Thyroid gland (tissue), 4 donors: Measurements from ENCODE around the gene ADGRF4. TPM values are rescaled to one million over a fixed set of nuclear protein-coding genes. Genes with fewer than 3 reads are reported as not detected.

ENCODE experiments used
- DNase-seq, 2 donors: peaks; one replicate each; pipeline ENCODE4 v3.0.0-alpha.2; 2019
- H3K27ac ChIP-seq, 3 donors: fragments of 200-600 bp; sonication (generic); 1 replicate in 2 of 3; 2 replicates in 1 of 3; pipeline ENCODE4 v1.5.1; 2016 to 2019; ENCODE audit warnings: mild to moderate bottlenecking in 1 of 3, moderate library complexity in 1 of 3
- H3K27me3 ChIP-seq: fragments of 200-600 bp; sonication (generic); one replicate; pipeline ENCODE4 v1.5.1; 2019
- H3K36me3 ChIP-seq, 2 donors: fragments of 200-600 bp; sonication (generic); one replicate each; pipeline ENCODE4 v1.5.1; 2016 to 2019
- H3K4me1 ChIP-seq, 2 donors: fragments of 200-600 bp; sonication (generic); one replicate each; pipeline ENCODE4 v1.5.1; 2017 to 2019
- H3K4me3 ChIP-seq, 3 donors: fragments of 200-600 bp; sonication (generic); replicated peaks in 1 of 3; 1 replicate in 2 of 3; 2 replicates in 1 of 3; pipeline ENCODE4 v1.5.1; 2016; ENCODE audit warnings: mild to moderate bottlenecking in 1 of 3
- H3K9me3 ChIP-seq: fragments of 200-600 bp; sonication (generic); one replicate; pipeline ENCODE4 v1.5.1; 2017
- POLR2A ChIP-seq, 2 donors: fragments of 450-650 bp; IDR thresholded peaks; one replicate each; pipeline ENCODE4 v1.6.1; 2017; ENCODE audit warnings: antibody characterized with exemption in 2 of 2, mild to moderate bottlenecking in 2 of 2, moderate library complexity in 1 of 2
- WGBS, 2 donors: methylation state at CpG; one replicate each; pipeline ENCODE4 v1.1.5; 2017; 5-methylcytosine and 5-hydroxymethylcytosine counted together
- intact Hi-C: fragments of 100-400 bp; cut with DNase I; formaldehyde crosslinking; loops from one replicate; pipeline ENCODE4 v1.15.1; 2023
- total RNA-seq, 4 donors: library from RNA; depleted of rRNA; stranded (reverse); fragments of >200 nt; gene quantifications; one replicate each; pipeline ENCODE4 v1.2.3, GENCODE V29; 2016
- TF ChIP-seq, protein P1 (sequence below), 6 experiments: fragments of 200-600 bp in 3 of 6; fragments of 450-650 bp in 3 of 6; sonication (generic) in 3 of 6; IDR thresholded peaks; one replicate each; pipeline ENCODE4 v1.5.1; 2016 to 2019; ENCODE audit warnings: antibody characterized with exemption in 6 of 6, mild to moderate bottlenecking in 2 of 6, inconsistent platforms in 1 of 6, moderate library complexity in 1 of 6

Gene ADGRF4
- total RNA-seq, 4 donors from 2014 or later = 0.13 TPM; not detected in 3

DNA sequence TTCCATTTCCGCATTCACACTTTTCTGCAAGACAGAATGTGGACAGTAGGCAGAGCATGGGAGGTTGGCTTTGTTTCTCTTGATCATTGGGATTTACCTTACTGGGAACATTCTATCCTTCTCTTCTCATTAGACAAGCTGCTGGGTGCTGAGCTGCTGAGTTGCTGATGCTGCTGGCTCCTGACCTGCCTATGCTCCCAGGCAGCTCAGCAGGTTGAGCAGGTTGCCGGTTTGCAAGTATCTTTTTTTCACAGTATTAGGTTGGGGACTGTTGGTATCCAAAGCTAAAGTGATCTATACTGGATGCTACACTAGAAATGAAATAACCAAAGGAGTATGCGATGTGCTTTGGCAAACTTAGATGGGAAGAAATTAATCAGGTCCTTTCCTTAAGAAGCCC, 23.7 kb upstream of the ADGRF4 start:
- TF ChIP-seq, protein P1, sequence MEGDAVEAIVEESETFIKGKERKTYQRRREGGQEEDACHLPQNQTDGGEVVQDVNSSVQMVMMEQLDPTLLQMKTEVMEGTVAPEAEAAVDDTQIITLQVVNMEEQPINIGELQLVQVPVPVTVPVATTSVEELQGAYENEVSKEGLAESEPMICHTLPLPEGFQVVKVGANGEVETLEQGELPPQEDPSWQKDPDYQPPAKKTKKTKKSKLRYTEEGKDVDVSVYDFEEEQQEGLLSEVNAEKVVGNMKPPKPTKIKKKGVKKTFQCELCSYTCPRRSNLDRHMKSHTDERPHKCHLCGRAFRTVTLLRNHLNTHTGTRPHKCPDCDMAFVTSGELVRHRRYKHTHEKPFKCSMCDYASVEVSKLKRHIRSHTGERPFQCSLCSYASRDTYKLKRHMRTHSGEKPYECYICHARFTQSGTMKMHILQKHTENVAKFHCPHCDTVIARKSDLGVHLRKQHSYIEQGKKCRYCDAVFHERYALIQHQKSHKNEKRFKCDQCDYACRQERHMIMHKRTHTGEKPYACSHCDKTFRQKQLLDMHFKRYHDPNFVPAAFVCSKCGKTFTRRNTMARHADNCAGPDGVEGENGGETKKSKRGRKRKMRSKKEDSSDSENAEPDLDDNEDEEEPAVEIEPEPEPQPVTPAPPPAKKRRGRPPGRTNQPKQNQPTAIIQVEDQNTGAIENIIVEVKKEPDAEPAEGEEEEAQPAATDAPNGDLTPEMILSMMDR (IDR thresholded peaks at IDR 0.05) = no peak
- TF ChIP-seq POLR2A (IDR thresholded peaks at IDR 0.05) = no peak
- Histone ChIP-seq H3K27me3 (no peaks in the 10 kb centered on the region), H3K4me3 (no peak overlapping the region), H3K4me1 (peaks cover 0 to 9% of the 10 kb centered on the region in 2 donors), H3K9me3 (no peaks in the 10 kb centered on the region), H3K27ac (no peak overlapping the region), H3K36me3 (no peaks in the 10 kb centered on the region)
- DNase-seq = no peak
- intact Hi-C loops = no loop called here
- 79 to 85% methylated on average over 3 of the region's 3 CpGs for WGBS, 2 donors

DNA sequence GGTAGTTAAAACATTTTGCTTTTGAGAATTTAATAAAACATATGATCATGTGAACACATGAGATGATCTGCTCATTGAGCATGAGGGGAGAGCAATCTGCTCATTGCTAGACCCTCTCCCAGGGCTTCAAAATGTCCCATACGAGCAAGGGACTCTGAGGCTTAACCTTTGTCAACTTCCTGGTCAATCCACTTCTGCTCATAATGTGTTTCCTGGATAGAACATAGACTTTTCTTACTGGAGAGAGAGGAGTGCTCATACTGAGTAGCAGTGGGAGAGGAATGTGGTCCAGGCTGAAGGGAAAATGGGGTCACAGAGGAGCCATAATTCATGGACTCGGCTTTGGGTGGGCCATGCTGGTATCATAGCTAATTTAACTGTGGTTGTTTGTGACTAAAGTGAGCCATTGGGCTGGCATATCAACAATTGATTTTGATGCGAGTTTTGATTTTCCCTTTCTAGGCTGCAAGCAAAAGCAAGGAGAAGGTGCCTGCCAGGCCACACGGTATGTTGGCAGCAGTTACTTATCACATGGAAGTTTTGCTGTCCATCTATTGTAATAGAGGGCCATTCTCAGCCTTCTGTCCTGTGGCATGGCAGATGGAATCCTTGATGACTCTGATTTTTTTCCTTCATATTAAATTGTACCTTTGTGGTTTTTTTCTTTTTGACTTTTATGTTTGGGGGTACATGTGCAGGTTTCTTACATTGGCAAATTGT, 20.8 kb upstream of the ADGRF4 start:
- intact Hi-C loops = no loop called here
- 74 to 81% methylated on average over 4 of the region's 4 CpGs for WGBS, 2 donors
- H3K4me1 ChIP-seq = no peaks in the 10 kb centered on the region
- no peak for DNase-seq
- no peaks in the 10 kb centered on the region for H3K36me3 ChIP-seq
- TF ChIP-seq, protein P1 (IDR thresholded peaks at IDR 0.05) = no peak
- no peak for TF ChIP-seq POLR2A (IDR thresholded peaks at IDR 0.05)
- no peaks in the 10 kb centered on the region for H3K9me3 ChIP-seq
- no peak overlapping the region for H3K4me3 ChIP-seq
- no peaks in the 10 kb centered on the region for H3K27me3 ChIP-seq
- no peak overlapping the region for H3K27ac ChIP-seq

DNA sequence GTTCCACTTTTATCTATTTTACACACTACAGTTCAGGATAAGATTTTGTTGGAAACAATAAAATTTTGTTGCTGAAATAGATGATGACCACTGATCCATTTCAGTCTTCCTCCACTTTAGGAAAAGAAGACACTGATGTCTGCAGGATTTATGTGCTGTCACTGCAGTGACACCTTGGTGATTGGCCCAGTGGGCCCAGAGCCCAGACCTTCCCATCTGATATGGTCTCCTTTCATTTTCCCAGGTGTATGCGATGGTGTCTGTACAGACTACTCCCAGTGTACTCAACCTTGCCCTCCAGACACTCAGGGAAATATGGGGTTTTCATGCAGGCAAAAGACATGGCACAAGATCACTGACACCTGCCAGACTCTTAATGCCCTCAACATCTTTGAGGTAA, 19.6 kb upstream of the ADGRF4 start:
- Histone ChIP-seq H3K27ac (no peak overlapping the region), H3K9me3 (no peaks in the 10 kb centered on the region), H3K36me3 (no peaks in the 10 kb centered on the region), H3K4me3 (no peak overlapping the region), H3K27me3 (no peaks in the 10 kb centered on the region), H3K4me1 (no peaks in the 10 kb centered on the region)
- intact Hi-C loops = no loop called here
- no peak for TF ChIP-seq POLR2A (IDR thresholded peaks at IDR 0.05)
- TF ChIP-seq, protein P1 (IDR thresholded peaks at IDR 0.05) = no peak
- DNase-seq = no peak
- WGBS, 2 donors = 100% methylated on average over 1 of the region's 1 CpG

DNA sequence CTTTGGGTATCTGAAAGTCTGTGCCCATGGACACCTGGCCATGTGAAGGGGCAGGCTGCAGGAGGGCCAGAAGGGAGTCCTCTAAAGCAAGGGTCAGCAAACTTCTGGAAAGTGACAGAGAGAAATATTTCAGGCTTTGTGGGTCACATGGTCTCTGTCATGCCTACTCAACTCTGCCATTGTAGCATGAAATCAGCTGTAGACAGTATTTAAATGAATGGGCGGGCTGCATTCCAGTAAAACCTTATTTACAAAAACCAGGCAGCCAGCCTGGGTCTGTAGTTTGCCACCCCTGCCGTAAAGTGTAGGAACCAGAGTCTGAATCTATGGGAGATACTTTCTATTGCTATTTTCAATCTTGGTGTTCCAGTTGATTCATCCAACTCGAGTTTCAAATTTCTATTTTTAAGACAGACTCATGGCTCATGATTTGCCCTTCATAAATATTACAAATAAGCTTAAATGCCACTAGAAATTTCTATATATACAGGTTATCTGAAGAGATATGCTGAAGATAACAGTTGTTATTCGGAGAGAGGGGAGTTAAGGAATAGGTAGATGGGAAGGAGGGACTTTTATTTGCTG, 19.0 kb upstream of the ADGRF4 start:
- TF ChIP-seq POLR2A (IDR thresholded peaks at IDR 0.05) = no peak
- TF ChIP-seq, protein P1 (IDR thresholded peaks at IDR 0.05) = no peak
- no peak for DNase-seq
- H3K27ac ChIP-seq = no peak overlapping the region
- intact Hi-C loops = no loop called here
- no peak overlapping the region for H3K4me3 ChIP-seq
- H3K27me3 ChIP-seq = no peaks in the 10 kb centered on the region
- no peaks in the 10 kb centered on the region for H3K9me3 ChIP-seq
- no peaks in the 10 kb centered on the region for H3K4me1 ChIP-seq
- WGBS, 2 donors = 78 to 80% methylated on average over 4 of the region's 4 CpGs
- no peaks in the 10 kb centered on the region for H3K36me3 ChIP-seq

DNA sequence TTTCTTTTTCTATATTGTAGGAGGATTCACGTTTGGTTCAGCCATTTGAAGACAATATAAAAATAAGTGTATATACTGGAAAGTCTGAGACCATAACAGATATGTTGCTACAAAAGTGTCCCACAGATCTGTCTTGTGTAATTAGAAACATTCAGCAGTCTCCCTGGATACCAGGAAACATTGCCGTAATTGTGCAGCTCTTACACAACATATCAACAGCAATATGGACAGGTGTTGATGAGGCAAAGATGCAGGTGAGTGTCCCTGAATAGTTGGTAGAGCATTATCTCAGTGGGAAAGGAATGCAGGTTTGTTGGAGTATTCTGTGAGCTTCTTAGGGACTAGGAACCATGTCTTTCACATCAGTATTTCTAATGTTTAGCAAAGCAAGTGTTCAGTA, 18.3 kb upstream of the ADGRF4 start:
- Histone ChIP-seq H3K36me3 (no peaks in the 10 kb centered on the region), H3K9me3 (no peaks in the 10 kb centered on the region), H3K27me3 (no peaks in the 10 kb centered on the region), H3K27ac (no peak overlapping the region), H3K4me1 (no peaks in the 10 kb centered on the region), H3K4me3 (no peak overlapping the region)
- 83 to 88% methylated on average over 2 of the region's 2 CpGs for WGBS, 2 donors
- DNase-seq = no peak
- intact Hi-C loops = no loop called here
- TF ChIP-seq POLR2A (IDR thresholded peaks at IDR 0.05) = no peak
- TF ChIP-seq, protein P1 (IDR thresholded peaks at IDR 0.05) = no peak
